Colonic mucosa (tissue), 4 donors: ENCODE results near the gene SPON1. TPM values are rescaled to one million over a fixed set of nuclear protein-coding genes. Genes with fewer than 3 reads are reported as not detected.

Source experiments
- DNase-seq: peaks from one replicate; pipeline ENCODE4 v3.0.0-alpha.2; 2020
- H3K27ac ChIP-seq: fragments of 200-600 bp; one replicate; pipeline ENCODE4 v1.8.0; 2021
- H3K27me3 ChIP-seq: fragments of 200-600 bp; one replicate; pipeline ENCODE4 v1.8.0; 2021
- H3K36me3 ChIP-seq: fragments of 200-600 bp; one replicate; pipeline ENCODE4 v1.8.0; 2021
- H3K4me1 ChIP-seq: fragments of 200-600 bp; one replicate; pipeline ENCODE4 v1.8.0; 2021; ENCODE audit warnings: mild to moderate bottlenecking
- H3K4me3 ChIP-seq: fragments of 200-600 bp; one replicate; pipeline ENCODE4 v1.8.0; 2021
- H3K9ac ChIP-seq, 2 donors: one replicate each; pipeline ENCODE4 v1.7.0; 2013; ENCODE audit warnings: control low read depth in 2 of 2, low read depth in 2 of 2, low read length in 2 of 2
- H3K9me3 ChIP-seq: fragments of 200-600 bp; one replicate; pipeline ENCODE4 v1.8.0; 2021
- CTCF ChIP-seq: fragments of 200-600 bp; IDR thresholded peaks from one replicate; pipeline ENCODE4 v1.8.0; 2022; ENCODE audit warnings: antibody characterized with exemption, mild to moderate bottlenecking
- intact Hi-C: fragments of 100-400 bp; cut with DNase I; formaldehyde crosslinking; loops from one replicate; pipeline ENCODE4 v1.14.1; 2022
- total RNA-seq, 2 donors: library from RNA; stranded (reverse); fragmentation: NEBNext Ultra II Directional in 1 of 2; extraction: Animal tissue kit (Norgen Biotek cat#: 25700) in 1 of 2; gene quantifications; one replicate each; pipeline ENCODE4 v1.2.1, GENCODE V29; 2021
- donor health status: healthy.
- donor health status: DM: no; HTN: no; CAD: no.
- donor health status: DM: no; HTN: no; CAD: no.

The SPON1 gene
- total RNA-seq, 2 donors from 2014 or later: 91.4 to 93.9 TPM

GRCh38 chr11:14102766-14103165 is 140.2 kb downstream of the SPON1 start:
- Histone ChIP-seq H3K4me3 (no peak overlapping the region), H3K36me3 (no peaks in the 10 kb centered on the region), H3K4me1 (no peaks in the 10 kb centered on the region), H3K27me3 (no peaks in the 10 kb centered on the region), H3K27ac (no peak overlapping the region), H3K9me3 (no peaks in the 10 kb centered on the region), H3K9ac (no peak overlapping the region)
- DNase-seq: no peak
- intact Hi-C loops: no loop called here
- no peak for TF ChIP-seq CTCF

DNA sequence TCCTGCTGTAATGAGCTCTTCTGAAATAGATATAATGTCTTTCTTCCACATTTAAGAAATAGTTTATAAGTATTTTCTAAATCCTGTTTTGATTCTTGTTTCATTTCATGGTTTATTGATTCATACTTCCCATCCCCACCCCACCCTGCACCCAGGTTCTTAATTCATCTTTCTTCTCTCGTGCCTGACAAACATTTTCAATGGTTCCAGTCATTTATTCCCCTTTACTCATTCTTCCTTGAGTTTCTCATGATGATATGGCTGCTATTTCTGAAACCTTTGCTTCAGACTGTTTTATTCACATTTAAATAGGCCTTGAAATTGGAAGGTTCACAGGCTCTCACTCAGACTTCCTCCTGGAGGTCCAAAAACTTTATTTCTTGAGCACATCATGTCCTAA is 142.9 kb downstream of the SPON1 start:
- Histone ChIP-seq H3K27me3 (no peaks in the 10 kb centered on the region), H3K4me3 (no peak overlapping the region), H3K36me3 (no peaks in the 10 kb centered on the region), H3K4me1 (no peaks in the 10 kb centered on the region), H3K9ac (no peak overlapping the region), H3K27ac (no peak overlapping the region), H3K9me3 (no peaks in the 10 kb centered on the region)
- DNase-seq: no peak
- TF ChIP-seq CTCF: no peak
- intact Hi-C loops: no loop called here

- no peaks in the 10 kb centered on the region for H3K27me3 ChIP-seq
- H3K27ac ChIP-seq: no peak overlapping the region
- H3K36me3 ChIP-seq: no peaks in the 10 kb centered on the region
- H3K9me3 ChIP-seq: no peaks in the 10 kb centered on the region
- H3K4me3 ChIP-seq: no peak overlapping the region
- no peak for TF ChIP-seq CTCF
- no peak overlapping the region for H3K9ac ChIP-seq
- no peaks in the 10 kb centered on the region for H3K4me1 ChIP-seq
- no peak for DNase-seq
- intact Hi-C loops: no loop called here
These were observed 144.0 kb downstream of the SPON1 start for GRCh38 chr11:14106303-14107049.

- H3K27me3 ChIP-seq: no peaks in the 10 kb centered on the region
- intact Hi-C loops: no loop called here
- no peak overlapping the region for H3K4me3 ChIP-seq
- H3K4me1 ChIP-seq: no peaks in the 10 kb centered on the region
- DNase-seq: no peak
- TF ChIP-seq CTCF: no peak
- no peak overlapping the region for H3K27ac ChIP-seq
- H3K36me3 ChIP-seq: no peaks in the 10 kb centered on the region
- H3K9me3 ChIP-seq: no peaks in the 10 kb centered on the region
- H3K9ac ChIP-seq: no peak overlapping the region
These were observed 144.5 kb downstream of the SPON1 start for GRCh38 chr11:14107050-14107430.

DNA sequence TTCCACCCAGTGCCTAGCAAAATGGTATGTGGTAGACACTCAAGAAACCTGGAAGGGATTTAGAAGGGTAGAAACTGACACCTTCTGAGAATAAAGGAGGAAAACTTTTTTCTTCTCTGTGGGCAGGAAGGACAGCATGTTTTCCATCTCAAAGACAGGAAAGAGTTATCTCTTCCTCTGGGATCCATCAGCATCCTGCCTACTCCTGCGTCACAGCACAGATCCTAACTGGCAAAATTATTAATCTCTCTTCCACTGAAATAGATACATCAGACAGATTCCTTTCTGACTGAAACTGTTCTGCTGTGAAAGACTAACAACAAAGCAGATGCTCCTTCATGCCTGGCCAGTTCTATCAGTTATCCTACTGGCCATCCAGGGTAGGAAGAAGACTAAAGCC is 147.2 kb downstream of the SPON1 start:
- no peak for TF ChIP-seq CTCF
- Histone ChIP-seq H3K4me3 (no peak overlapping the region), H3K9ac (no peak overlapping the region), H3K36me3 (no peaks in the 10 kb centered on the region), H3K9me3 (no peaks in the 10 kb centered on the region), H3K27ac (no peak overlapping the region), H3K27me3 (no peaks in the 10 kb centered on the region), H3K4me1 (no peaks in the 10 kb centered on the region)
- no peak for DNase-seq
- intact Hi-C loops: no loop called here
